GM10266 (cell line): ENCODE results near the gene PDE11A.
"Not testable (repeated sequence)": the region's sequence is repeated elsewhere in the genome, so short reads cannot be mapped to it uniquely, and the experiment has no call there.

Experiments used
- DNase-seq: peaks from one replicate; pipeline ENCODE4 v3.0.0; 2012; ENCODE audit errors: extremely low spot score
- CTCF ChIP-seq: IDR thresholded peaks from 2 replicates; pipeline ENCODE4 v1.5.1; 2012; ENCODE audit warnings: mild to moderate bottlenecking, low read depth; ENCODE audit not compliant: control insufficient read depth, insufficient read depth; ENCODE audit errors: missing control alignments

The PDE11A gene

GRCh38 chr2:178043266-178043665 lies 29.3 kb downstream of the PDE11A start:
- DNase-seq, result no peak
- no peak for TF ChIP-seq CTCF

GRCh38 chr2:178033583-178033982 lies 39.0 kb downstream of the PDE11A start:
- not testable (repeated sequence) for DNase-seq

GRCh38 chr2:178029342-178029741 lies 43.2 kb downstream of the PDE11A start:
- TF ChIP-seq CTCF, result no peak
- no peak for DNase-seq

- TF ChIP-seq CTCF, result no peak
- DNase-seq, result no peak
Observed at GRCh38 chr2:178025551-178026185, 46.9 kb downstream of the PDE11A start.

GRCh38 chr2:178018141-178018540 lies 54.4 kb downstream of the PDE11A start:
- DNase-seq, result no peak
- TF ChIP-seq CTCF, result no peak

- no peak for TF ChIP-seq CTCF
Observed at GRCh38 chr2:178016612-178017011, 56.0 kb downstream of the PDE11A start.

GRCh38 chr2:178012639-178013038 lies 59.9 kb downstream of the PDE11A start:
- no peak for DNase-seq
- TF ChIP-seq CTCF, result no peak

More at GRCh38 chr2:178016612-178017011, 56.0 kb downstream of the PDE11A start:
- DNase-seq, result no peak

- TF ChIP-seq CTCF, result no peak
- no peak for DNase-seq
Observed at GRCh38 chr2:178009813-178010212, 62.8 kb downstream of the PDE11A start.
